Aorta (tissue), 5 donors: ENCODE results near the gene PDPK1. TPM values are rescaled to one million over a fixed set of nuclear protein-coding genes. Genes with fewer than 3 reads are reported as not detected.
A peak's percentile ranks its signal among the peaks of the same experiment; 100 is the strongest.

Experiments
- ATAC-seq: fragments of 200-7000 bp; cut with Tn5 transposase; one replicate; pipeline ENCODE4 v1.9.1; 2022; ENCODE audit warnings: moderate library complexity; ENCODE audit not compliant: low FRiP score
- DNase-seq, 2 donors: peaks; one replicate each; pipeline ENCODE4 v3.0.0-alpha.2; 2020
- H3K27ac ChIP-seq, 2 donors: one replicate each; pipeline ENCODE4 v1.5.1; 2013; ENCODE audit warnings: low read length in 2 of 2, mild to moderate bottlenecking in 2 of 2, moderate library complexity in 2 of 2, control low read depth in 1 of 2, inconsistent platforms in 1 of 2, low read depth in 1 of 2
- H3K27me3 ChIP-seq, 2 donors: one replicate each; pipeline ENCODE4 v1.6.1; 2013; ENCODE audit warnings: control low read depth in 1 of 2, low read length in 1 of 2, mild to moderate bottlenecking in 1 of 2, moderate library complexity in 1 of 2; ENCODE audit not compliant: insufficient read depth in 2 of 2, control insufficient read depth in 1 of 2
- H3K36me3 ChIP-seq, 2 donors: one replicate each; pipeline ENCODE4 v1.6.1; 2013; ENCODE audit warnings: control low read depth in 1 of 2, low read length in 1 of 2, mild to moderate bottlenecking in 1 of 2; ENCODE audit not compliant: insufficient read depth in 2 of 2, control insufficient read depth in 1 of 2
- H3K4me1 ChIP-seq, 2 donors: one replicate each; pipeline ENCODE4 v1.6.1; 2013; ENCODE audit warnings: low read length in 2 of 2, control low read depth in 1 of 2, mild to moderate bottlenecking in 1 of 2, moderate library complexity in 1 of 2; ENCODE audit not compliant: insufficient read depth in 2 of 2, control insufficient read depth in 1 of 2
- H3K4me3 ChIP-seq, 2 donors: one replicate each; pipeline ENCODE4 v1.5.1; 2013; ENCODE audit warnings: low read length in 2 of 2, control low read depth in 1 of 2, mild to moderate bottlenecking in 1 of 2
- H3K9me3 ChIP-seq: one replicate; pipeline ENCODE4 v1.6.1; 2013; ENCODE audit warnings: mild to moderate bottlenecking, low read length; ENCODE audit not compliant: control insufficient read depth
- WGBS, 2 donors: extraction: QIAGEN DNeasy Blood & Tissue Kit; methylation state at CpG; one replicate each; pipeline ENCODE4 v1.1.7; 2013; 5-methylcytosine and 5-hydroxymethylcytosine counted together
- intact Hi-C, 2 donors: fragments of 100-400 bp; cut with DNase I; formaldehyde crosslinking; loops; one replicate each; pipeline versions ENCODE4 v1.14.2 to v1.15.0; 2022
- polyA plus RNA-seq, 2 donors: library from polyadenylated mRNA; stranded (reverse); fragments of 200-250 nt; gene quantifications; one replicate each; pipeline ENCODE4 v1.2.3, GENCODE V29; 2013
- total RNA-seq, 2 donors: library from RNA; stranded (reverse); fragmentation: NEBNext Ultra II Directional; extraction: Animal tissue kit (Norgen Biotek cat#: 25700); gene quantifications; one replicate each; pipeline ENCODE4 v1.2.1, GENCODE V29; 2021
- donor health status: healthy with polysubstance abuse.
- donor health status: Bipolar disorder and iron deficiency.
- donor health status: DM: no; HTN: no; CAD: no.
- donor health status: DM: no; HTN: no; CAD: no.
- donor health status: DM: yes; HTN: yes; CAD: no.

Gene PDPK1
- total and polyA plus RNA-seq, 4 donors, result 12.7 to 46.4 (median 30.5) TPM

DNA sequence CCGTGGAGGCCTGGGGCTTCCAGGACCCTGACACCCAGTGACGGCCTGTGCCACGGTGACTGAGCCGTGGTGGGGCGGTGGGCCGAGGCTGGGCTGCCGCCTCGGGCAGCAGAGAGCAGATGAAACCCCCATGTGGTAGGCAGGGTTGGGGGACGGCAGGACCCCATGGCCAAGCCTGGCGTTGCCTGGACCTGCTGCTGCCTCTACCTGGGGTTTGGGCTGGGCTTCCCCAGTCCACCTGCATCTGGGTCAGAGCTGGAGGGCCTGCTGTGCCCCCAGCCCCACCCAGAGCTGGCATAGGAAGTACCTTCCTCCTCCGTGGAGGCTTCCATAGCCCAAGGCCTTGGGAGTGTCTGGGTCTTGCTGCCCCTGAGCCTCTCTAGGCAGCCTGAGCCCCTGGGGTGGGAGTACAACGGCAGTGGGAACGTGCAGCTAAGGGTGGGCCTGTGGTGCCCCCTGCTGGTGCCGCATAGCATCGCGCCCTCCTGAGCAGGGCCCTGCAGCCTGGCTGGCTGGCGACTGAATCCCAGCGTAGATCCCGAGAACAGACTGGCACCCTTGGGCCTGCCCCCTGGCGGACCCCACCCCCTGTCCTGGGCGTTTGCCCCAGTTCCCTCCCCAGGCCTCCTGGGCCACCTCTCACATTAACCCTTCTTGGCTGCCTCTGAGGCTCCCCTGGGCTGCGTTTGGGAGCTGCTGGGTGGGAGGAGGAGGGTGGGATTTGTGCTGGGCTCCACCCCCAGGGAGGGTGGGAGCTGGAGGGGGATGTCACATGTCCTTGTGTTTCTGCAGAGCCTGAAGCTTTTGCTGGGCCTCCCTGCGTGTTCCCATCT is 36.7 kb upstream of the PDPK1 start:
- Histone ChIP-seq H3K27ac (no peak overlapping the region), H3K4me3 (no peak overlapping the region), H3K36me3 (no peaks in the 10 kb centered on the region), H3K27me3 (no peaks in the 10 kb centered on the region), H3K9me3 (no peaks in the 10 kb centered on the region), H3K4me1 (no peaks in the 10 kb centered on the region)
- intact Hi-C loops, result loop anchor here (2.0 to 5.0 kb wide), 2 partner anchors 74 to 160 kb away; partner anchors contain the start of genes ABCA3 (in 1 of the 2) and CCNF (in 1 of the 2)
- DNase-seq (peak; percentile 89 to 93), ATAC-seq (peak; percentile 92)
- WGBS, 2 donors, result 34 to 37% methylated on average over 20 to 23 of the region's 23 CpGs

GRCh38 chr16:2501946-2502895 is 35.6 kb upstream of the PDPK1 start:
- no peaks in the 10 kb centered on the region for H3K36me3 ChIP-seq
- no peak for ATAC-seq
- no peaks in the 10 kb centered on the region for H3K27me3 ChIP-seq
- WGBS, 2 donors, result 73% methylated on average over 15 to 18 of the region's 18 CpGs
- no peak for DNase-seq
- intact Hi-C loops, result loop anchor here (2.0 to 5.0 kb wide), 2 partner anchors 75 to 161 kb away; partner anchors contain the start of genes ABCA3 (in 1 of the 2) and CCNF (in 1 of the 2)
- no peaks in the 10 kb centered on the region for H3K4me1 ChIP-seq
- no peak overlapping the region for H3K27ac ChIP-seq
- no peak overlapping the region for H3K4me3 ChIP-seq
- H3K9me3 ChIP-seq, result no peaks in the 10 kb centered on the region

- no peak for ATAC-seq
Observed at GRCh38 chr16:2505695-2506094, 32.1 kb upstream of the PDPK1 start.

GRCh38 chr16:2507052-2507659 is 30.7 kb upstream of the PDPK1 start:
- Histone ChIP-seq H3K27me3 (no peaks in the 10 kb centered on the region), H3K4me3 (no peak overlapping the region), H3K9me3 (no peaks in the 10 kb centered on the region), H3K36me3 (no peaks in the 10 kb centered on the region), H3K27ac (no peak overlapping the region), H3K4me1 (no peaks in the 10 kb centered on the region)
- intact Hi-C loops, result no loop called here
- WGBS, 2 donors, result 81 to 84% methylated on average over 14 of the region's 14 CpGs
- ATAC-seq, result no peak
- peak in 1 of 2 donors; percentile 84 for DNase-seq

More at GRCh38 chr16:2505695-2506094, 32.1 kb upstream of the PDPK1 start:
- Histone ChIP-seq H3K4me1 (no peaks in the 10 kb centered on the region), H3K27me3 (no peaks in the 10 kb centered on the region), H3K9me3 (no peaks in the 10 kb centered on the region), H3K27ac (no peak overlapping the region), H3K4me3 (no peak overlapping the region), H3K36me3 (no peaks in the 10 kb centered on the region)
- no peak for DNase-seq
- intact Hi-C loops, result no loop called here
- 89 to 90% methylated on average over 14 of the region's 14 CpGs for WGBS, 2 donors

- intact Hi-C loops, result no loop called here
- H3K4me3 ChIP-seq, result no peak overlapping the region
Observed at GRCh38 chr16:2507665-2508064, 30.2 kb upstream of the PDPK1 start.

DNA sequence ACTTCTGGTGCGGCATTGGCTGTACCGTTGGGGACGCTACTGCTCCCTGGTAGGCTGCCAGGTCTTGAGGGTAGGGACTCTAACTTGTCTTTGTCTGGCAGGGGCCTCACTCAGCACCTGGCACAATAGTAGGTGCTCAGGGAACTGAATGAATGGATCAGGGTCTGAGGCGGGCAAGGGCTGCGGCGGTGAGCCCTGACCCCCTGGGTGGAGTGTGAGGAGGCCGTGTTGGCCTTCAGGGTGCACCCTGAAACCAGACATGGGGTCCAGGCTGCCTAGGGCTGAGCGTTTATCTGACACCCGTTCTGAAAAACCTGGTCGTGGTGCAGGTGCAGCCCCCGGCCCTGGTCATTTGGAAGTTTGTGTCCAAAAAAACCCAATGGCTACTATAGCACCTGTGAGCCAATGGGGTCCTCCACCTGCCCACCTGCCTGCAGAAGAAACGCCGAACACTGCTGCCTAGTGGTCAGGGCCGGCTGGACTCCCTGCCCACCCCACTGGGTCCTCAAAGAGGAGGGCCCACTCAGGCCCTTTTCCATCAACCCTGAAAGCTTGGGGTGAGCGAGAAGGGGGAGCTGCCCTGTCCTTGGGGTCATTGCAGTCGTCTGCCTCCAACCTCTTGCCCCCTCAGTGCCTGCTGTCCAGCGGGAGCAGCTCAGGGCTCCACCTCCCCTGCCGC is 29.0 kb upstream of the PDPK1 start:
- no peaks in the 10 kb centered on the region for H3K27me3 ChIP-seq
- intact Hi-C loops, result no loop called here
- WGBS, 2 donors, result 88 to 92% methylated on average over 18 of the region's 18 CpGs
- DNase-seq, result peak in 1 of 2 donors; percentile 42
- no peaks in the 10 kb centered on the region for H3K36me3 ChIP-seq
- no peak for ATAC-seq
- no peak overlapping the region for H3K27ac ChIP-seq
- H3K4me3 ChIP-seq, result no peak overlapping the region
- H3K9me3 ChIP-seq, result no peaks in the 10 kb centered on the region
- no peaks in the 10 kb centered on the region for H3K4me1 ChIP-seq

More at GRCh38 chr16:2507665-2508064, 30.2 kb upstream of the PDPK1 start:
- Histone ChIP-seq H3K4me1 (no peaks in the 10 kb centered on the region), H3K27me3 (no peaks in the 10 kb centered on the region), H3K9me3 (no peaks in the 10 kb centered on the region), H3K27ac (no peak overlapping the region), H3K36me3 (no peaks in the 10 kb centered on the region)
- ATAC-seq (no peak), DNase-seq (peak in 1 of 2 donors; percentile 86)
- 88 to 89% methylated on average over 11 of the region's 11 CpGs for whole genome bisulfite sequencing, 2 donors

DNA sequence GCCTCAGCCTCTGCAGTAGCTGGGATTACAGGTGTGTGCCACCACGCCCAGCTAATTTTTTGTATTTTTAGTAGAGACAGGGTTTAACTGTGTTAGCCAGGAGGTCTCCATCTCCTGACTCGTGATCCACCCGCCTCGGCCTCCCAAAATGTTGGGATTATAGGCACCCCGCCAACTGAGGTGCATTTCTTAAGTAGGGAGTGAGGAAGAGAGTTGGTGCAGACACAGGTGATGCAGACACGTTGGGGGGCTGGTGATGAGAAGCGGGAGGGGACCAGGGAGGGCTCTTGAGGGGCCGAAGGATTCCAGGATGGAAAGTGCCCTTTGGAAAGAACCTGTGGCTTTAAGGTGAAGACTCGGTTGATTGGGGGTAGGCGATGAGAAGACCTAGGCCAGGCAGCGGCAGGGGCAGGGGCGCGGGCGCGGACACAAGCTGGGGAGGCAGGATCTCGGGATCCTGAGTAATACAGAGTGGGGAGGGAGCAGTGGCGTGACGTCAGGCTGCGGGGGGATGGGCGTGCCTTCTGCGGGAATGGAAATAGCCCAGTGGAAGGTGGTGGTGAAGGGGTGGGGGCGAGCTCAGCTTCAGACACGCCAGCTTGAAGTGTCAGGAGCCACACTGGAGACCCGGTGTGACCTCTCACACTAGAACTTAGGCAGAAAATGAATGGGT is 26.6 kb upstream of the PDPK1 start:
- intact Hi-C loops, result no loop called here
- H3K36me3 ChIP-seq, result no peaks in the 10 kb centered on the region
- WGBS, 2 donors, result 38% methylated on average over 22 to 24 of the region's 24 CpGs
- H3K9me3 ChIP-seq, result no peaks in the 10 kb centered on the region
- ATAC-seq, result peak; percentile 27
- H3K27ac ChIP-seq, result no peak overlapping the region
- H3K4me3 ChIP-seq, result no peak overlapping the region
- H3K4me1 ChIP-seq, result no peaks in the 10 kb centered on the region
- H3K27me3 ChIP-seq, result no peaks in the 10 kb centered on the region
- DNase-seq, result peak; percentile 85 to 94
